Measurements from ENCODE around the gene SURF1.
"Not testable (repeated sequence)": the region's sequence is repeated elsewhere in the genome, so short reads cannot be mapped to it uniquely, and the experiment has no call there.

Gene SURF1

GRCh38 chr9:133356391-133357091 lies at the start of gene SURF1, which contains the start of gene SURF2:
TSS of gene SURF1 (minus strand) at chr9:133356487. CDS start at chr9:133356453, 34 bp downstream.
TSS of gene SURF2 (plus strand) at chr9:133356550. CDS start at chr9:133356593, 43 bp downstream.
- DNase-seq, result peak; percentile 75

GRCh38 chr9:133405508-133406438 lies 49.5 kb upstream of the SURF1 start:
- DNase-seq, result peak; percentile 1

- no peak for DNase-seq
Observed at GRCh38 chr9:133404454-133405002, 48.2 kb upstream of the SURF1 start.

- DNase-seq, result no peak
Observed at GRCh38 chr9:133403766-133404453, 47.6 kb upstream of the SURF1 start.

GRCh38 chr9:133402689-133403088 lies 46.4 kb upstream of the SURF1 start:
- no peak for DNase-seq

- no peak for DNase-seq
Observed at GRCh38 chr9:133401588-133401987, 45.3 kb upstream of the SURF1 start.

- no peak for DNase-seq
Observed at GRCh38 chr9:133400292-133400691, 44.0 kb upstream of the SURF1 start.

GRCh38 chr9:133397895-133398294 lies 41.6 kb upstream of the SURF1 start:
- no peak for DNase-seq

GRCh38 chr9:133397370-133397769 lies 41.1 kb upstream of the SURF1 start:
- DNase-seq, result no peak

GRCh38 chr9:133396952-133397351 lies 40.7 kb upstream of the SURF1 start:
- peak; percentile 6 for DNase-seq

- DNase-seq, result no peak
Observed at GRCh38 chr9:133394687-133395271, 38.5 kb upstream of the SURF1 start.

GRCh38 chr9:133393399-133393798 lies 37.1 kb upstream of the SURF1 start:
- no peak for DNase-seq

- DNase-seq, result not testable (repeated sequence)
Observed at GRCh38 chr9:133392308-133392707, 36.0 kb upstream of the SURF1 start.

GRCh38 chr9:133391449-133391848 lies 35.2 kb upstream of the SURF1 start:
- not testable (repeated sequence) for DNase-seq

- DNase-seq, result no peak
Observed at GRCh38 chr9:133390713-133391112, 34.4 kb upstream of the SURF1 start.

GRCh38 chr9:133389562-133389961 lies 33.3 kb upstream of the SURF1 start:
- no peak for DNase-seq

- DNase-seq, result no peak
Observed at GRCh38 chr9:133389025-133389557, 32.8 kb upstream of the SURF1 start.

GRCh38 chr9:133387680-133388079 lies 31.4 kb upstream of the SURF1 start:
- DNase-seq, result no peak

GRCh38 chr9:133386338-133386737 lies 30.1 kb upstream of the SURF1 start:
- no peak for DNase-seq

- DNase-seq, result no peak
Observed at GRCh38 chr9:133385452-133385851, 29.2 kb upstream of the SURF1 start.

GRCh38 chr9:133384736-133385321 lies 28.5 kb upstream of the SURF1 start:
- no peak for DNase-seq

- no peak for DNase-seq
Observed at GRCh38 chr9:133383438-133383837, 27.2 kb upstream of the SURF1 start.

Data from HCEC 1CT (cell line).